ENCODE measurements around the gene IL5. TPM values are rescaled to one million over a fixed set of nuclear protein-coding genes. Genes with fewer than 3 reads are reported as not detected.

IL5 gene
- total and polyA plus RNA-seq, 2 donors (not counting 1 experiment from before 2014, with no cell fraction given), result not detected

DNA sequence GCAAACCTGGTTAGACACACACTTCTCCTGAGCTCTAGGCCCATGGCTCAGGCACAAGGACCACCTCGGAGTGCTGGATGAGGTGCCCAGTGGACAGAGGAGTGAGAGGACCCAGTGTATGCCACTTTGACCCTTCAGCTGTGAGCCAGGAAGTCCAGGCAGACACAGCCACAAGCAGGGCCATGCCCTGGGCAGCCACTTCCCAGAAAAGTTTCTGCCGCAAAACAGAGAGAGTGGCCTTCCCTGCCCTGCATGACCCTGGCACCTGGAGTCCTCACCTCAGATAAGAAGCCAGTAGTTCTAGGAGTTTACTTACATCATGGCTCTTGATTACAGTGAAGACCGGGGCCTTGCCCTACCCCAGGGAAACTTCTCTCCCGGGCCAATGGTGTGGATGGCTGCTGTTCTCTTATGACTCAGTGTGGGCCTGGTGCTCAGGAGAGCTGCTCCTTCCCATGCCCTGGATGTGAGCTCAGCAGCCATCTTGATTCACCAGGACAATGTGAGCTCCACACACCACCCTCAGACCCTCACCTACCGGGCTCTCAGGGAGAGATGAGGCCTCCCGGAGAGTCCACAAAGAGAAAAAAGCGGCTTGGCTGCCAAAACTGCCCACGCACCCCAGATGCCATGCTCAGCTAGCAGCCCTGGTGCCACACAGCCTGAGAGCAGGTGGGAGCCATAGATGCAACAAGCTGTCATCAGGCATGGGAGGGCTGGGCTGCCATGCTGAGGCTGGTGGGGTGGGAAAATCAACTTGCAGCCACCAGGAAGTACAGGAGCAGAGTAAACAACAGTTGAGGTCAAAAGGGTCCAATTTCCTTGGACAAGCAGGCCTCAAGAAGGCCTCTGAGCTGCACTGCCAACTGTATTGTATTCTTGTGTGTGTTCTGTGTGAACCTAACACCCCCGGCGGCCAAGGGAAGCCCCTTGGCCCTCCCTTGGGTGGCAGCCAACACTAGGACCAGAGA lies 41.1 kb downstream of the IL5 start:
- Histone ChIP-seq H3K4me2 (replicated peaks; ENCODE audit: low read depth, low read length, poor library complexity, severe bottlenecking) (no peak overlapping the region), H3K79me2 (ENCODE audit: control insufficient read depth, insufficient read depth, low read length) (peaks cover 7% of the 10 kb centered on the region), H3K9ac (ENCODE audit: low read length) (no peak overlapping the region), H2AFZ (ENCODE audit: insufficient read depth, low read depth, low read length, poor library complexity, severe bottlenecking) (no peak overlapping the region), H3K27me3 (replicated peaks in 1 of 4; ENCODE audit: control extremely low read depth in 1 of 4, control insufficient read depth in 3 of 4, insufficient read depth in 4 of 4, low read length in 3 of 4) (no peaks in the 10 kb centered on the region), H3K9me3 (ENCODE audit: control extremely low read depth in 1 of 3, control insufficient read depth in 2 of 3, insufficient read depth in 1 of 3, low read length in 2 of 3) (no peaks in the 10 kb centered on the region), H3K4me3 (ENCODE audit: control extremely low read depth in 1 of 5, extremely low read depth in 1 of 5, insufficient read depth in 1 of 5, low read depth in 2 of 5, low read length in 4 of 5) (no peak overlapping the region), H4K20me1 (ENCODE audit: control insufficient read depth, insufficient read depth, low read length, poor library complexity, severe bottlenecking) (no peaks in the 10 kb centered on the region), H3K4me1 (ENCODE audit: control insufficient read depth in 2 of 2, insufficient read depth in 2 of 2, low read length in 2 of 2) (peaks cover 16 to 23% of the 10 kb centered on the region in 2 donors), H3K27ac (ENCODE audit: low read length in 2 of 2) (peak overlapping the region in 1 of 2 donors; percentile 85), H3K36me3 (replicated peaks in 1 of 2; ENCODE audit: control extremely low read depth in 1 of 2, control insufficient read depth in 1 of 2, extremely low read depth in 1 of 2, insufficient read depth in 2 of 2, low read length in 1 of 2) (no peaks in the 10 kb centered on the region)
- ChIA-PET CTCF (interaction anchor here (0.6 to 13.8 kb wide), 21 partner anchors 7 to 439 kb away, joined by 3 to 528 read pairs (median 17); partner anchors contain the start of gene IRF1), POLR2A (interaction anchor here (1.6 to 3.2 kb wide), 4 partner anchors 12 to 116 kb away, joined by 13 to 29 read pairs (median 14); partner anchors contain the start of gene IRF1)
- Mint-ChIP-seq H3K9me3 (ENCODE audit: insufficient read depth) (no peaks in the 10 kb centered on the region), H3K27me3 (no peaks in the 10 kb centered on the region), H3K27ac (peak overlapping the region; percentile 26), H3K4me3 (no peak overlapping the region), H3K4me1 (peaks cover 35% of the 10 kb centered on the region)
- intact Hi-C loops (cut with micrococcal nuclease), result loop anchor here (1.0 to 10.0 kb wide), 7 partner anchors 83 to 380 kb away; partner anchors contain the start of genes GDF9, SLC22A4 and UQCRQ
- TF ChIP-seq EZH2 (IDR thresholded peaks at IDR 0.05; ENCODE audit: borderline replicate concordance, insufficient read depth, low read depth, low read length, poor library complexity, severe bottlenecking), result no peak
- no peak for TF ChIP-seq CTCF (IDR thresholded peaks at IDR 0.05)
- no peak for ATAC-seq (ENCODE audit: low read depth)
- WGBS (ENCODE audit: insufficient coverage), result 93% methylated on average over 8 of the region's 10 CpGs
- DNase-seq, result peak; percentile 14

All from B cell (primary cell).